Breast epithelium (tissue), 4 donors: ENCODE measurements around the gene UIMC1. TPM values are rescaled to one million over a fixed set of nuclear protein-coding genes. Genes with fewer than 3 reads are reported as not detected.
"Not testable (repeated sequence)": the region's sequence is repeated elsewhere in the genome, so short reads cannot be mapped to it uniquely, and the experiment has no call there.

Experiments used
- DNase-seq, 2 donors: peaks; one replicate each; pipeline ENCODE4 v3.0.0-alpha.2; 2019; ENCODE audit warnings: low spot score in 2 of 2
- H3K27ac ChIP-seq, 2 donors: fragments of 200-600 bp; sonication (generic) in 1 of 2; one replicate each; pipeline ENCODE4 v1.5.1; 2016 to 2019; ENCODE audit warnings: mild to moderate bottlenecking in 1 of 2
- H3K27me3 ChIP-seq, 2 donors: fragments of 200-600 bp; sonication (generic) in 1 of 2; one replicate each; pipeline versions ENCODE4 v1.5.1 to v1.6.0; 2017 to 2019; ENCODE audit warnings: control low read depth in 1 of 2, mild to moderate bottlenecking in 1 of 2
- H3K36me3 ChIP-seq: fragments of 200-600 bp; one replicate; pipeline ENCODE4 v1.5.1; 2019
- H3K4me1 ChIP-seq, 2 donors: fragments of 200-600 bp; sonication (generic); one replicate each; pipeline ENCODE4 v1.5.1; 2016 to 2019; ENCODE audit warnings: control low read depth in 1 of 2
- H3K4me3 ChIP-seq, 3 donors: fragments of 200-600 bp; sonication (generic); 1 replicate in 2 of 3; 2 replicates in 1 of 3; pipeline ENCODE4 v1.5.1; 2016 to 2019; ENCODE audit warnings: mild to moderate bottlenecking in 3 of 3, moderate library complexity in 2 of 3
- H3K9me3 ChIP-seq, 2 donors: fragments of 200-600 bp; sonication (generic) in 1 of 2; one replicate each; pipeline ENCODE4 v1.5.1; 2016 to 2019; ENCODE audit warnings: control low read depth in 1 of 2
- CTCF ChIP-seq, 3 donors: fragments of 450-650 bp; IDR thresholded peaks; one replicate each; pipeline ENCODE4 v1.5.1; 2016 to 2017; ENCODE audit warnings: antibody characterized with exemption in 3 of 3, mild to moderate bottlenecking in 3 of 3, moderate library complexity in 3 of 3
- POLR2A ChIP-seq: fragments of 450-650 bp; IDR thresholded peaks from one replicate; pipeline ENCODE4 v1.6.1; 2016; ENCODE audit warnings: antibody characterized with exemption, mild to moderate bottlenecking, moderate library complexity
- POLR2AphosphoS5 ChIP-seq, 3 donors: sonication (generic); formaldehyde crosslinking; IDR thresholded peaks; one replicate each; pipeline ENCODE4 v1.6.1; 2017; ENCODE audit warnings: antibody characterized with exemption in 3 of 3
- intact Hi-C: fragments of 100-400 bp; cut with DNase I; formaldehyde crosslinking; loops from one replicate; pipeline ENCODE4 v1.15.1; 2023; ENCODE audit warnings: low total_unique reads
- total RNA-seq, 3 donors: library from RNA; depleted of rRNA; stranded (reverse); fragments of >200 nt; gene quantifications; one replicate each; pipeline ENCODE4 v1.1.0, GENCODE V29; 2016

Gene UIMC1
- total RNA-seq, 3 donors from 2014 or later, result 27.8 to 61.3 (median 53.1) TPM

- Histone ChIP-seq H3K4me3 (no peak overlapping the region), H3K36me3 (no peaks in the 10 kb centered on the region), H3K4me1 (no peaks in the 10 kb centered on the region), H3K27ac (no peak overlapping the region), H3K9me3 (no peaks in the 10 kb centered on the region), H3K27me3 (no peaks in the 10 kb centered on the region)
- DNase-seq, result no peak
- intact Hi-C loops, result no loop called here
- no peak for TF ChIP-seq CTCF (IDR thresholded peaks at IDR 0.05)
- no peak for TF ChIP-seq POLR2AphosphoS5 (IDR thresholded peaks at IDR 0.05)
- TF ChIP-seq POLR2A, result no peak
These were observed 2.9 kb downstream of the UIMC1 start for GRCh38 chr5:177003649-177004048.

DNA sequence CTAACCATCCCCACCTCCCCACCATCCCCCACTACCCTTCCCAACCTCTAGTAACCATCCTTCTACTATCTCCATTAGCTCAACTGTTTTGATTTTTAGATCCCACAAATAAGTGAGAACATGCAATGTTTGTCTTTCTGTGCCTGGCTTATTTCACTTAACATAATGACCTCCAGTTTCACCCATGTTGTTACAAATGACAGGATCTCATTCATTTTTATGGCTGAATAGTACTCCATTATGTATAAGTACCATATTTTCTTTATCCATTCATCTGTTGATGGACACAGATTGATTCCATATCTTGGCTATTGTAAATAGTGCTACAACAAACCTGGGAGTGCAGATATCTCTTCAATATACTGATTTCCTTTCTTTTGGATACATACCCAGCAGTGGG is 7.1 kb downstream of the UIMC1 start:
- H3K36me3 ChIP-seq, H3K27me3 ChIP-seq, H3K27ac ChIP-seq, intact Hi-C loops, H3K4me1 ChIP-seq, H3K4me3 ChIP-seq, DNase-seq, H3K9me3 ChIP-seq: not testable (repeated sequence)

DNA sequence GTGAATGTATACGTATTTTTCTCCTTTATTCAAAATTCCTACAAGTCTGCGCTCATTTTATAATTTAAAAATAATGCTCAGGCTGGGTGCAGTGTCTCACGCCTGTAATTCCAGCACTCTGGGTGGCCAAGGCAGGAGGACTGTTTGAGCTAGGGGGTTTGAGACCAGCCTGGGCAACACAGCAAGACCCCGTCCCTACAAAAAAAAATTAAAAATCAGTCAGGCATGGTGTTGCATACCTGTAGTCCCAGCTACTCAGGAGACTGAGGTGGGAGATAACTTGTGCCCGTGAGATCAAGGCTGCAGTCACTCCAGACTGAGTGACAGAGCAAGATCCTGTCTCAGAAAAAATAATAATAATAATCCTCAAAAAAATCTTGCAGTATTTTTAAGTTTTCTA is 7.8 kb downstream of the UIMC1 start:
- H3K4me3 ChIP-seq, result no peak overlapping the region
- no peak for DNase-seq
- H3K9me3 ChIP-seq, result peaks cover 0 to 10% of the 10 kb centered on the region in 2 donors
- H3K36me3 ChIP-seq, result no peaks in the 10 kb centered on the region
- H3K27ac ChIP-seq, result no peak overlapping the region
- no peak for TF ChIP-seq POLR2A
- TF ChIP-seq CTCF (IDR thresholded peaks at IDR 0.05), result no peak
- no peak for TF ChIP-seq POLR2AphosphoS5 (IDR thresholded peaks at IDR 0.05)
- no peaks in the 10 kb centered on the region for H3K27me3 ChIP-seq
- no peaks in the 10 kb centered on the region for H3K4me1 ChIP-seq
- intact Hi-C loops, result no loop called here

- Histone ChIP-seq H3K27ac (no peak overlapping the region), H3K9me3 (peaks cover 0 to 10% of the 10 kb centered on the region in 2 donors), H3K27me3 (no peaks in the 10 kb centered on the region), H3K4me3 (no peak overlapping the region), H3K36me3 (no peaks in the 10 kb centered on the region), H3K4me1 (no peaks in the 10 kb centered on the region)
- no peak for DNase-seq
- TF ChIP-seq POLR2A (no peak), POLR2AphosphoS5 (IDR thresholded peaks at IDR 0.05) (no peak), CTCF (IDR thresholded peaks at IDR 0.05) (no peak)
- intact Hi-C loops, result no loop called here
These were observed 9.8 kb downstream of the UIMC1 start for GRCh38 chr5:176996780-176997179.

DNA sequence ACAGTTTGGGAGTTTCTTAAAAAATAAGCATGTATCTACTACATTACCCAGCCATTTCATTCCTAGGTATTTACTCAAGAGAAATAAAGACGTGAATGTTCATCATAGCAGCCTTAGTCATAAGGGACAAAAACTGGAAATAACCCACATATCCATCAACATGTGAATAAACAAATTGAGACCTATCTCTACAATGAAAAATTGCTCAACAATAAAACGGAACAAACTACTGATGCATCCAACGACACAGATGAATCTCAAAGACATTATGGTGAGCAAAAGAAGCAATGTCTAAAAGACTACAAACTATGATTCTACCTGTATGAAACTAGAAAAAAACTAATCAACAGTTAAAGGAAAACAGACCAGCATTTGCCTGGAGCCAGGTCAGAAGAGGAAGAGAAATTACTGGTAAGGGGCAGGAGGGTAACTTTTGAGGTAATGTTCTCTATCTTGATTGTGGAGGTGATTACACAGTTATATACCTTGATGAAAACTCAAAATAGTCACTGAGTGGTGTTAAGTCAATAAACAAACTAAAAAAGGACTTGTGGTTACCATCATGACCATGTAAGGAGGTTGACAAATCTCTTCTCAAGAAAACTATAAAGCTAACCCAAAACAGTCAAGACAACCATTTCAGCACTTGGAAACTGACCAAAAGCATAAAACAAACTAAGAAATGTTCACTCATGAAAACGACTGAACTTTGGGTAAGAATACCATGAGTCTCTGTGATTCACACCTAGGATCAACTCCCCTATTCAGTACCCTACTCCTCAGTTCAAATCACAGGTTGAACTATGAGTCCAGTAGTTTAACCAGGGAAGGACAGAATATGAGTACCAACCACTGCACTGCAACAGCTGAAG is 10.4 kb downstream of the UIMC1 start:
- Histone ChIP-seq H3K9me3 (peaks cover 0 to 10% of the 10 kb centered on the region in 2 donors), H3K4me1 (no peaks in the 10 kb centered on the region), H3K36me3 (no peaks in the 10 kb centered on the region), H3K27me3 (no peaks in the 10 kb centered on the region), H3K4me3 (no peak overlapping the region), H3K27ac (no peak overlapping the region)
- DNase-seq, result no peak
- intact Hi-C loops, result no loop called here
- TF ChIP-seq CTCF (IDR thresholded peaks at IDR 0.05) (no peak), POLR2A (no peak), POLR2AphosphoS5 (IDR thresholded peaks at IDR 0.05) (no peak)
